MM.1S (cell line): ENCODE results near the gene INPP4A.

ENCODE experiments used
- DNase-seq: peaks from one replicate; pipeline ENCODE4 v3.0.0-alpha.2; 2015
- H2AFZ ChIP-seq: fragments of 300-600 bp; sonication (generic); 2 replicates; pipeline ENCODE4 v1.6.0; 2016; ENCODE audit warnings: antibody characterized with exemption, low read length
- H3F3A ChIP-seq: fragments of 300-600 bp; sonication (generic); 2 replicates; pipeline ENCODE4 v1.6.1; 2016; ENCODE audit warnings: mild to moderate bottlenecking, antibody characterized with exemption, low read length, moderate library complexity, mixed read lengths; ENCODE audit not compliant: insufficient read depth
- H3K27ac ChIP-seq: fragments of 300-600 bp; sonication (generic); 2 replicates; pipeline ENCODE4 v1.5.1; 2016; ENCODE audit warnings: mild to moderate bottlenecking, low read length
- H3K27me3 ChIP-seq: fragments of 300-600 bp; sonication (generic); replicated peaks from 2 replicates; pipeline ENCODE4 v1.6.0; 2016; ENCODE audit warnings: low read length; ENCODE audit not compliant: insufficient read depth
- H3K36me3 ChIP-seq: fragments of 300-600 bp; sonication (generic); replicated peaks from 2 replicates; pipeline ENCODE4 v1.6.1; 2016; ENCODE audit warnings: mild to moderate bottlenecking, low read length, mixed read lengths; ENCODE audit not compliant: insufficient read depth
- H3K4me1 ChIP-seq: fragments of 300-600 bp; sonication (generic); 2 replicates; pipeline ENCODE4 v1.6.1; 2016; ENCODE audit warnings: low read length, mixed read lengths
- H3K4me2 ChIP-seq: fragments of 300-600 bp; sonication (generic); 2 replicates; pipeline ENCODE4 v1.6.0; 2016; ENCODE audit warnings: low read depth, low read length
- H3K4me3 ChIP-seq: fragments of 300-600 bp; sonication (generic); 2 replicates; pipeline ENCODE4 v1.5.1; 2016; ENCODE audit warnings: low read length, mixed read lengths
- H3K79me2 ChIP-seq: fragments of 300-600 bp; sonication (generic); 2 replicates; pipeline ENCODE4 v1.6.1; 2016; ENCODE audit warnings: mixed run types, low read length, mixed read lengths
- H3K9ac ChIP-seq: fragments of 300-600 bp; sonication (generic); 2 replicates; pipeline ENCODE4 v1.6.1; 2016; ENCODE audit warnings: low read length, mixed read lengths
- H3K9me2 ChIP-seq: fragments of 300-600 bp; sonication (generic); replicated peaks from 2 replicates; pipeline ENCODE4 v1.6.1; 2016; ENCODE audit warnings: mild to moderate bottlenecking, low read length, mixed read lengths; ENCODE audit not compliant: insufficient read depth
- H3K9me3 ChIP-seq: fragments of 300-600 bp; sonication (generic); replicated peaks from 2 replicates; pipeline ENCODE4 v1.6.1; 2016; ENCODE audit warnings: mild to moderate bottlenecking, low read length, mixed read lengths; ENCODE audit not compliant: insufficient read depth
- H4K20me1 ChIP-seq: fragments of 300-600 bp; sonication (generic); 2 replicates; pipeline ENCODE4 v1.6.1; 2016; ENCODE audit warnings: mild to moderate bottlenecking, low read length, moderate library complexity, mixed read lengths; ENCODE audit not compliant: insufficient read depth
- CTCF ChIP-seq: fragments of 300-600 bp; sonication (generic); IDR thresholded peaks from 2 replicates; pipeline ENCODE4 v1.5.1; 2016; ENCODE audit warnings: antibody characterized with exemption, low read length, mixed read lengths
- EZH2 ChIP-seq: fragments of 300-600 bp; sonication (generic); optimal IDR thresholded peaks from 2 replicates; pipeline ENCODE3; 2017; ENCODE audit warnings: low read depth, mild to moderate bottlenecking, antibody characterized with exemption, low read length, mixed read lengths
- EZH2phosphoT487 ChIP-seq: fragments of 300-600 bp; sonication (generic); IDR thresholded peaks from 2 replicates; pipeline ENCODE4 v1.6.1; 2018; ENCODE audit warnings: antibody characterized with exemption, low read length

INPP4A gene

GRCh38 chr2:98506881-98507280 lies 62.2 kb downstream of the INPP4A start:
- no peak overlapping the region for H3K4me2 ChIP-seq
- peaks cover 36% of the 10 kb centered on the region for H3F3A ChIP-seq
- peaks cover 69% of the 10 kb centered on the region for H3K4me1 ChIP-seq
- H2AFZ ChIP-seq, result no peak overlapping the region
- TF ChIP-seq CTCF (no peak), EZH2 (no peak), EZH2phosphoT487 (no peak)
- H3K79me2 ChIP-seq, result peaks cover 97% of the 10 kb centered on the region
- no peak for DNase-seq
- H3K36me3 ChIP-seq, result peaks cover 7% of the 10 kb centered on the region; the same call in 1 of the 2 replicates
- no peak overlapping the region for H3K9ac ChIP-seq
- no peak overlapping the region for H3K4me3 ChIP-seq
- no peaks in the 10 kb centered on the region for H3K27me3 ChIP-seq
- no peaks in the 10 kb centered on the region for H3K9me2 ChIP-seq
- no peaks in the 10 kb centered on the region for H3K9me3 ChIP-seq
- H3K27ac ChIP-seq, result peak overlapping the region; percentile 97; the same call in 1 of the 2 replicates
- no peaks in the 10 kb centered on the region for H4K20me1 ChIP-seq

GRCh38 chr2:98507461-98507860 lies 62.8 kb downstream of the INPP4A start:
- Histone ChIP-seq H3K27ac (no peak overlapping the region; the same call in 1 of the 2 replicates), H3K9ac (no peak overlapping the region), H3K4me3 (no peak overlapping the region), H3K4me1 (peaks cover 69% of the 10 kb centered on the region), H4K20me1 (no peaks in the 10 kb centered on the region), H3K9me3 (no peaks in the 10 kb centered on the region), H3K36me3 (peaks cover 7% of the 10 kb centered on the region; the same call in 1 of the 2 replicates), H2AFZ (no peak overlapping the region), H3F3A (peaks cover 31% of the 10 kb centered on the region), H3K4me2 (no peak overlapping the region), H3K9me2 (no peaks in the 10 kb centered on the region), H3K27me3 (no peaks in the 10 kb centered on the region), H3K79me2 (peaks cover 98% of the 10 kb centered on the region)
- DNase-seq, result no peak
- no peak for TF ChIP-seq EZH2phosphoT487
- no peak for TF ChIP-seq CTCF
- no peak for TF ChIP-seq EZH2

GRCh38 chr2:98507891-98508708 lies 63.4 kb downstream of the INPP4A start:
- no peak for DNase-seq
- H3K9ac ChIP-seq, result no peak overlapping the region
- no peaks in the 10 kb centered on the region for H4K20me1 ChIP-seq
- no peaks in the 10 kb centered on the region for H3K9me2 ChIP-seq
- peak overlapping the region; percentile 1; the same call in 1 of the 2 replicates for H3K27ac ChIP-seq
- H2AFZ ChIP-seq, result no peak overlapping the region
- no peak for TF ChIP-seq EZH2phosphoT487
- TF ChIP-seq EZH2, result no peak
- TF ChIP-seq CTCF, result no peak
- no peak overlapping the region for H3K4me2 ChIP-seq
- peaks cover 7% of the 10 kb centered on the region; the same call in 1 of the 2 replicates for H3K36me3 ChIP-seq
- peaks cover 100% of the 10 kb centered on the region for H3K79me2 ChIP-seq
- no peak overlapping the region for H3K4me3 ChIP-seq
- peaks cover 71% of the 10 kb centered on the region for H3K4me1 ChIP-seq
- H3F3A ChIP-seq, result peaks cover 25% of the 10 kb centered on the region
- H3K27me3 ChIP-seq, result no peaks in the 10 kb centered on the region
- H3K9me3 ChIP-seq, result no peaks in the 10 kb centered on the region
